GM19468 (cell line): ENCODE results near the gene CORO2B.

Experiments
- ATAC-seq: cut with Tn5 transposase; IDR thresholded peaks from one replicate; pipeline ENCODE4 v1.9.1; 2021; ENCODE audit warnings: mild to moderate bottlenecking, moderate library complexity, moderate number of reproducible peaks; ENCODE audit not compliant: unreplicated experiment; ENCODE audit errors: extremely low read depth

CORO2B gene

GRCh38 chr15:68683551-68683950 is 104.8 kb downstream of the CORO2B start:
- ATAC-seq = no peak

DNA sequence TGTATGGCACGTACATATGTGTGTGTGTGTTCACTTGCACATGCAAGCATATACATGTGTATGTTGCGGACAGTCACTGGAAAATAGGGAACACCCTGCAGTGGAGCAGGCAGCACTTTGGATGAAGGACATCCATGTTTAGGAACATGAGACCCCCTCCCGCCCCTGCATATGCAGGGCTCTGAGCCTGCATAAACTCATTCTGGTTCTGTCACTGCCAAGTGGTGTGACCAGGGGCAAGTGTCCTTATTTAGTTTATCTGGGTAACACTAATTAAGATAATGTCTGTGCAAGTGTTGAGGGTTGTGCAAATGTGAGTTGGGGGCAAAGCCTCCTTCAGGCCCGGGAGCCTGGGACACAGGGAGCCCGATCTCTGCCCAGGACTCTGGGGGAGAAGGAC is 105.7 kb downstream of the CORO2B start:
- ATAC-seq = no peak

GRCh38 chr15:68687136-68687735 is 108.4 kb downstream of the CORO2B start:
- ATAC-seq = no peak

DNA sequence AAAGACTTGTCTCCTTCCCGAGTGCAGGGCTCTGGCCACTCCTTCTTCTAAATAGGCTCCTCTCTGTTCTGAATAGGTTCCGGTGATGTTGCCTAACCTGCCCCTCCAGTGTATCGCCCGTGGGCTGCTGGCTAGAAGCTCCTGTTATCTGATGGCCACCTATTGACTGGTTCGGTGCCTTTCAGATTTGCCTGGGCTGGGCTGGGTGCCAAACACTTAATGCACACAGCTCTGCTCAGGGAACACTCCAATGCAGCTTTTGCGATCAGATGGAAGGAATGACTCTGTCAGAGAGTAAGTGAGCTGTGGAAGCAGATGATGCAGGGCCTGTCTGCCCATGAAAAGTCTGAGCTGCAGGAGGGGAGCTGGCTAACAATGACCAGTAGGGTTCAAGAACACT is 112.9 kb downstream of the CORO2B start:
- no peak for ATAC-seq

GRCh38 chr15:68693071-68693470 is 114.3 kb downstream of the CORO2B start:
- no peak for ATAC-seq

- no peak for ATAC-seq
Measured at GRCh38 chr15:68694111-68694510, 115.3 kb downstream of the CORO2B start.

DNA sequence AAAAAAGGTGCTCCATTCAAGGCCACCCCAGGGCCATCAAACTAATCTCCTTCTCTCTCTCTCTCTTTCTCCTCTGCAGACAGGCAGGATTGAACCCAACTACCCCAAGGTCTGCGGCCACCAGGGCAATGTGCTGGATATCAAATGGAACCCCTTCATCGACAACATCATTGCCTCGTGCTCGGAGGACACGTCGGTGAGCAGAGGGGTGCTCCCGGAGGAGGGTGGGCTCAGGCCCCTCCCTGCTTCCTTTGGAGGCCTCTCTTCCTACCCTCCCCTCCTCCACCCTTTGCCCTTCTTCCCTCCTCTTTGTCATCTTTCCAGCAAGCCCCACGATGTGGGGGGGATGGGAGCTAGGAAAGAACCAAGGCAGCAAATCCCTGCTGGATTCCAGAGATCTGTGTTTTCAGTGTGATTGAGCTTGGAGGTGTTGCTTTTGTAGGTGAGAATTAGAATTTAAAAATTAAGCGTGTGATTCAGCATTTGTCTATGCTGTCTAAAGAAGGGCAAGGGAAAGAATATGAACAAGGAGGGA is 116.3 kb downstream of the CORO2B start:
- ATAC-seq = no peak

DNA sequence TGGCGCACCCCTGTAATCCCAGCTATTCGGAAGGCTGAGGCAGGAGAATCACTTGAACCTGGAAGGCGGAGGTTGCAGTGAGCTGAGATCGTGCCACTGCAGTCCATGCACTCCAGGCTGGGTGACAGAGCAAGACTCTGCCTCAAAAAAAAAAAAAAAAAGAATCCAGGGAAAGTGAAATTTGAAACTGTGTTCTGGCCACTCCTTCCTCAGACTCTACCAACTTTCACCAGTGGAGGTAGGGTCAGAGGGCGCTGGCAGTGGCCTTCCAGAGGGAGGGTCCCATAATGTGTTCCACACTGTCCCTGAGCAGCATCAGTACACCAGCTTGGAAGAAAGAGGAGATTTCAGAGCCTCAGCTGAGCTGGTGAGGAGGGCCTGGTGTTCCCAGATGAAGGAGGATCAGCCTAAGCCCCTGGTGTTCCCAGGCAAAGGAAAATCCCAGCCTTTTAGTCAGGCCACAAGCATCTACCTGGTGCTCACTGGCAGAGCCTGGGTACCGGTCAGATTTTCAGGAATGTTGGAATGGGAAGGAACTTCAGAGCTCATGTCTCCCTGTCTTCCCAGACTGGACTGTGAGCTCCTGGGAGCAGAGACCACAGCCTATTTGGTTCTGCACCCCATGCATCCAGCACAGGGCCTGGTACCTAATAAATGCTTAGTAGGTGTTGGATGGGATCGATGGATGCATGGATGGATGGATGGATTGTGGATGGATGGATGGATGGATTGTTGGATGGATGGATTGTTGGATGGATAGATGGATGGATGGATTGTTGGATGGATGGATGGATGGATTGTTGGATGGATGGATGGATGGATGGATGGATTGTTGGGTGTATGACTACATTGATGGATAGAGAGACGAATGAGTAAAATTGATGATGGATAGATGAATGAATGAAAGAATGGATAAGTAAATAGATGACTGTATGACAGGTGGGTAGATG is 117.9 kb downstream of the CORO2B start:
- no peak for ATAC-seq

DNA sequence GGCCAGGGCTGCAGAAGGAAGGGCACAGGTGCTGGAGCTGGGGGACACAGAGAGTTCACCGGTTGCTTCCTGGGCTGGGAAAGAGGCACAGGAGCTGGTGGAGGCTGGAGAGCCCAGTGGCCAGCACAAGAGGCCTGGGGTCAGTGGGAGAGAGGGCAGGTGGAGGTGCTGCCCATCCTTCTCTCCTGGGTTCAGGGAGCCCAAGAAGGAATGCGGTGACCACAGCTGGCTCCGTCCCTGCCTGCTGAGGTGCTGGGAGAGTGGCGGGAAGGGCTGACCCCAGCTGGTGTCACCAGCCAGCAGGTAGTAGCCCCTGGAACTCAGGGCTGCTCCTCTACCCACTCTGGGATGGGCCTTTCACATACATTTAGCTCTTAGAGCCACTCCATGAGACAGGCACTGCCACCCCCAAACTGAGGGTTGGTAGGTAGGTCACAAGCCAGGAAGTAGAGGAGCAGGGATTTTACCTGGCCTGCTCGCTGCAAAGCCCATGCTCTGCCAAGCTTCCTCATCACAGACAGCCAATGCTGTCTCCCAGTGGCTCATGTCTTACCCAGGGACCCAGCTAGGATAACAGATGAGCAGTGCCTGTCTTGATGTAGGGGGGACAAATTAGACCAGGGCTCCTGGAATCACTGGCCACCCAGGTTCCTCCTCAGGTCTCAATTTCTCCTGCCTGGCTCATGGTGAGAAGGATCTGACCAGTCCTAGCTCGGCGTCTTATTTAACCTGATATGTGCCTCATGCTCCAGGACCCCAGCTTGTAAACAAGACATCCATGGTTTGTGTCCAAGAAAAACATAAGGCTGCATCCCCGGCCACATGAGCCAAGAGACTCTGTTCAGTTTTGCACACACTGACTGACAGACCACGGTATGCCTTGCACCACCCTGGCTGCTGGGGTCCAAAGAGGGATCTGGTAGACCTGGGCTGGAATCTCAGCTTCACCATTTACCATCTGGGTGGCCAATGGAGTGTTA is 119.2 kb downstream of the CORO2B start:
- no peak for ATAC-seq

- no peak for ATAC-seq
Measured at GRCh38 chr15:68698708-68699107, 119.9 kb downstream of the CORO2B start.

DNA sequence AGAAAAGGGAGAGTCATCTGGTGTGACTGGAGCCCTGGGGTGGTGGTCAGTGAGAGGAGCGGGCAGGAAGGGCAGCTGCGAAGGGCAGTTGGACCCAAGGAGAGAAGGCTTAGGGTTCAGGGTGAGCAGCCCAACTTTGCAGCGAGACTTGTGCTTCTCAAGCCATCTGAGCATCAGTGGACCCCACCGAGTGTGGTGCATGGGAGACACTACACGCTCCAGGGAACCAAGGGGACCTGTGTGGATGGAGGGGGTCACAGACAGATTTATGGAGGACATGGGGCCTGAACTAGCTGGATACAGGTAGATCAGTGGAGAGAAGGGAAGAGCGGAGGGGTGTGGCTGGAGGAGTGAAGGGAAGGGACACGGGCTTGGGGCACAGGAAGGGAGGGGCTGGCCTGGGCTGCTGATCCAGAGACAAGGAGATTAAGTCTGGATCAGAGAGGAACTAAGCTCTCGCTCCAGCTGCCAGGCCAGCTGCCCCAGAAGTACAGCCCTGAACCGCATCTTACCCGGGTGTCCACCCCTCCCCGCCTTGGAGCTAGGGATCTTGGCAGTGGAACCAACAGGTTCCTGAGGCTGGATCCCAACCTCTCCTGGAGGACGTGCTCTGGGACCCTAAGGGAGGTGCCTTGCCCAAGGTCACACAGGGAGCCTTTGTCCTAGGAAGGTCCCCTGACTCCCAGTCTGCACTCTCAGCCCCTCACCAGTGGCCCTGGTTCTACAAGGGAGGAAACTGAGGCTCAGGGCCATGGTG is 120.5 kb downstream of the CORO2B start:
- no peak for ATAC-seq

DNA sequence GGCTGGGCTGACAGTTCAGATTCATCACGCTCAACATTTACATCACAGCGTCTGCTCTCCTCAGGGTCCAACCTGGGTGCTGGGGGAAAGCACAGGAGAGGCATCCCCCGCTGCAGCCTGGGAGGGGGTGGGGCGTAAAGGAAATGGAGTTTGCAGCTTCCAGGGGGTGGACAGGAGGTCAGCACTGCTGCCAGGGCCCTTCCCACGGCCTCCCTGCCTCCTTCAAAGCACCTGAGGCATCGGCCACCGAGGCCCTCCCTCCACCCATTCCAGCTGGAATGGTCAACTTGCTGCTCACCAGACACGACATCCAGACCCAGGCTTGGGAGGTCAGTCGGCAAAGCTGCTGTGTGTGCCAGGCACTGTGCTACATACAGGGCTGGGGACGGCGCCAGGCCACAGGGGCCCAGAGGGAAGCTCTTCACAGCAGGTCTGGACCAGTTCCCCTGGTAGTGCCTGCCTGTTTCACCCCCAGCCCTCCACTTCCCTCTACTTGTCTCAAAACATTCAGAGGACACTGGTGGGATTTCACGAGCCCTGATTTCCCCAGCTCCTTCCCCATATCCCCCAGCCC is 121.2 kb downstream of the CORO2B start:
- no peak for ATAC-seq

DNA sequence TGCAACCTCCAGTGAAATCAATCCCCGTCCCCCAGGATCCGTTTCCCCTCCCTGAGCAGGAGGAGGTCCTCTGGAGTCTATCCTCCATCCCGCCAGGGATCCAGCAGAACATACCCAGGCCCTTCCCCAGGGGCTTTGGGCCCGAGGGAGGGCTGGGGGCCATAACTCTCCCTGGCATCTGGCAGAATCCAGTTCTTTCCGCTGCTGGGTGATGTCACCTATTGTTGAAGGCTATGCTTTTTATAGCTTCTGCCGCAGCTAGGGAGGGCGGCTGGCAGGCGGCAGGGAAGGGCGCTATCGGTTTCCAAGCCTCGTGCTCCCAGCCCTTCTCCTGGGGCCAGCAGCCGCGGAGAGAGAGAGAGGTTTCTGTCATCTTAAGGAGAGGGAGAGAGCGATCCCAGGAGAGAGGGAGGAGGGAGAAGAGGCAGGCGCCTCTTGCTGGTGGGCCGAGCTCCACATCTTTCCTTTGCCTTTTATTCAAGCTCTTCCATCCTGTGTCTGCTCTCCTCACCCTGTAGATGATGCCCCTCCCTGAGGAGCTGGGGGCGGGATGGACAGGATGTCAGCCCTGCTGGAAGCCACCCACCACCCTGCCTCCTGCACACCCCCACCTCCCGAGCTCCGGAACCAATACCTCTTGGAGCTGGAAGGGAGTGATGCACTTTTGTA is 121.8 kb downstream of the CORO2B start:
- no peak for ATAC-seq

- ATAC-seq = no peak
Measured at GRCh38 chr15:68701886-68702285, 123.1 kb downstream of the CORO2B start.

GRCh38 chr15:68704496-68705021 is 125.8 kb downstream of the CORO2B start:
- no peak for ATAC-seq

- ATAC-seq = no peak
Measured at GRCh38 chr15:68706256-68706655, 127.5 kb downstream of the CORO2B start.

DNA sequence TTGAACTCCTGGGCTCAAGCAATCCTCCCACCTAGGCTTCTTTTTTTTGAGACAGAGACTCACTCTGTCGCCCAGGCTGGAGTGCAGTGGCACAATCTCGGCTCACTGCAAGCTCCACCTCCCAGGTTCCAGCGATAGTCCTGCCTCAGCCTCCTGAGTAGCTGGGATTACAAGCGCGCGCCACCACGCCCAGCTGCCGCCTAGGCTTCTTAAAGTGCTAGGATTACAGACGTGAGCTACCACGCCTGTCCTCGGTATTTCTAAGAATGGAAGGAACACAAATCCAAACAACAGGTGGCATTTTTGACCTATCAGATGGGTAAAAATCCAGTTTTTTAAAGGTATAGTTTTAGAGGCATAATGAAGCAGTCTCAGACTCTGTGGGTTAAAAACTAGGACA is 128.1 kb downstream of the CORO2B start:
- ATAC-seq = no peak

DNA sequence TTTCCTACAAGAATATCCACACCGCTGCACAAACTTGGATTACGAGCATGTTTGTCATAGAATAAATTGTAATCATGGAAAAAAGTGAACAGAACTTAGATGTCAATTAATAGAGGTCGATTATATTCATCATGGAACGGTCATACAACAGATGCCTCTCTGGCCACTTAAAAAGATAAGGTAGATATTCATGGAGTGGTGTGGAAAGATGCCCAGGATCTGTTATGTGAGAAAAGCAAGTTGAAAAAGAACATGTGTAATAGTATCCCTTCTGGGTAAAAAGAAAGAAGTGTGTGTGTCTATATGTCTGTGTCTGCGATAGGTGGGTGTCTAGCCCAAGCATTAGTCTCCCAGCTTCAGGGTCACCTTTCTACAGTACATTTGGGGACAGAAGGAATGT is 128.6 kb downstream of the CORO2B start:
- ATAC-seq = no peak
